IMR-90 (cell line): ENCODE results near the gene UBA3. TPM values are rescaled to one million over a fixed set of nuclear protein-coding genes. Genes with fewer than 3 reads are reported as not detected.

Experiments
- ATAC-seq: fragments of 200-7000 bp; cut with Tn5 transposase; 2 replicates; pipeline ENCODE4 v1.9.1; 2020; ENCODE audit warnings: low read depth, mild to moderate bottlenecking, moderate library complexity
- BruUV-seq: library from RNA; stranded (reverse); fragments of 400-500 nt; replicated peaks from 2 replicates; lab custom pipeline; 2021; lab: Mats Ljungman, UMichigan
- CTCF ChIA-PET: fragments of 300-600 bp; formaldehyde crosslinking; extraction: SDS; loops from one replicate; lab custom pipeline; 2021; ENCODE audit warnings: antibody characterized with exemption; lab: Yijun Ruan, JAX
- POLR2A ChIA-PET: fragments of 300-600 bp; sonication (Branson Sonifier 250); formaldehyde crosslinking; loops from one replicate; lab custom pipeline; 2022; ENCODE audit warnings: antibody characterized with exemption; ENCODE audit not compliant: unreplicated experiment; lab: Charles Lee
- DNase-seq: peaks from one replicate; pipeline ENCODE4 v3.0.0; 2013
- H2AFZ ChIP-seq: replicated peaks from 2 replicates; pipeline ENCODE3; 2013; ENCODE audit warnings: low read length, mild to moderate bottlenecking; ENCODE audit not compliant: poor library complexity
- H2AK5ac ChIP-seq: 2 replicates; pipeline ENCODE4 v1.6.1; 2013; ENCODE audit warnings: low read depth, low read length, inconsistent platforms
- H2AK9ac ChIP-seq: replicated peaks from 2 replicates; pipeline ENCODE3; 2013; ENCODE audit warnings: mild to moderate bottlenecking, low read depth, low read length, moderate library complexity; ENCODE audit not compliant: poor library complexity
- H2BK120ac ChIP-seq: 2 replicates; pipeline ENCODE4 v1.6.1; 2013; ENCODE audit warnings: low read depth, low read length, inconsistent platforms
- H2BK15ac ChIP-seq: 3 replicates; pipeline ENCODE4 v1.6.1; 2013; ENCODE audit warnings: low read depth, low read length, inconsistent platforms
- H2BK20ac ChIP-seq: 2 replicates; pipeline ENCODE4 v1.6.1; 2013; ENCODE audit warnings: low read depth, mild to moderate bottlenecking, inconsistent platforms, low read length, moderate library complexity
- H2BK5ac ChIP-seq: 2 replicates; pipeline ENCODE4 v1.6.1; 2013; ENCODE audit warnings: mild to moderate bottlenecking, low read depth, low read length, inconsistent platforms; ENCODE audit not compliant: poor library complexity, severe bottlenecking
- H3K14ac ChIP-seq: replicated peaks from 2 replicates; pipeline ENCODE4 v1.6.1; 2013; ENCODE audit warnings: low read depth, low read length, inconsistent platforms
- H3K18ac ChIP-seq: 2 replicates; pipeline ENCODE4 v1.6.1; 2013; ENCODE audit warnings: low read depth, low read length, control low read depth
- H3K23ac ChIP-seq: 2 replicates; pipeline ENCODE4 v1.6.1; 2013; ENCODE audit warnings: low read depth, low read length, inconsistent platforms
- H3K27ac ChIP-seq: 2 replicates; pipeline ENCODE4 v1.5.1; 2013; ENCODE audit warnings: mild to moderate bottlenecking, control low read depth, low read length; ENCODE audit not compliant: insufficient read depth
- H3K27me3 ChIP-seq: 2 replicates; pipeline ENCODE4 v1.6.1; 2013; ENCODE audit warnings: low read length; ENCODE audit not compliant: control insufficient read depth, insufficient read depth
- H3K36me3 ChIP-seq: 2 replicates; pipeline ENCODE4 v1.6.1; 2013; ENCODE audit warnings: low read length, mixed read lengths; ENCODE audit not compliant: control insufficient read depth, insufficient read depth
- H3K4ac ChIP-seq: 2 replicates; pipeline ENCODE4 v1.6.1; 2013; ENCODE audit warnings: low read depth, low read length, inconsistent platforms
- H3K4me1 ChIP-seq: 2 replicates; pipeline ENCODE4 v1.6.1; 2013; ENCODE audit warnings: low read length, mixed read lengths; ENCODE audit not compliant: control insufficient read depth, insufficient read depth
- H3K4me2 ChIP-seq: 2 replicates; pipeline ENCODE4 v1.6.1; 2013; ENCODE audit warnings: low read depth, mild to moderate bottlenecking, control low read depth, low read length, moderate library complexity
- H3K4me3 ChIP-seq: 2 replicates; pipeline ENCODE4 v1.5.1; 2013; ENCODE audit warnings: low read depth, mild to moderate bottlenecking, control low read depth, low read length, moderate library complexity; ENCODE audit not compliant: insufficient read depth
- H3K56ac ChIP-seq: 2 replicates; pipeline ENCODE4 v1.6.1; 2013; ENCODE audit warnings: low read length, inconsistent platforms; ENCODE audit not compliant: insufficient read depth; ENCODE audit errors: extremely low read depth
- H3K79me1 ChIP-seq, 2 experiments: 2 replicates each; pipeline ENCODE4 v1.6.1; 2013; ENCODE audit warnings: low read length in 2 of 2, inconsistent platforms in 1 of 2, low read depth in 1 of 2
- H3K9ac ChIP-seq: 2 replicates; pipeline ENCODE4 v1.6.1; 2013; ENCODE audit warnings: low read depth, low read length, control low read depth
- H3K9me1 ChIP-seq: 2 replicates; pipeline ENCODE4 v1.6.1; 2013; ENCODE audit warnings: low read length, inconsistent platforms; ENCODE audit not compliant: insufficient read depth
- H3K9me3 ChIP-seq: 2 replicates; pipeline ENCODE4 v1.6.1; 2013; ENCODE audit warnings: low read length; ENCODE audit not compliant: control insufficient read depth, insufficient read depth
- H4K20me1 ChIP-seq: 2 replicates; pipeline ENCODE4 v1.6.1; 2013; ENCODE audit warnings: low read length, inconsistent platforms; ENCODE audit not compliant: insufficient read depth
- H4K5ac ChIP-seq: 2 replicates; pipeline ENCODE4 v1.6.1; 2013; ENCODE audit warnings: mild to moderate bottlenecking, low read depth, low read length, control low read depth
- H4K8ac ChIP-seq, 2 experiments: 2 replicates each; pipeline ENCODE4 v1.6.1; 2013; ENCODE audit warnings: low read depth in 2 of 2, low read length in 2 of 2, control low read depth in 1 of 2, inconsistent platforms in 1 of 2
- H4K91ac ChIP-seq: 2 replicates; pipeline ENCODE4 v1.6.1; 2013; ENCODE audit warnings: low read depth, low read length, inconsistent platforms; ENCODE audit not compliant: insufficient read depth
- BHLHE40 ChIP-seq: fragments of 150-350 bp; IDR thresholded peaks from 2 replicates; pipeline ENCODE4 v1.6.1; 2016; ENCODE audit warnings: mild to moderate bottlenecking, low read depth, low read length
- CHD1 ChIP-seq: IDR thresholded peaks from 2 replicates; pipeline ENCODE4 v1.6.1; 2012; ENCODE audit warnings: low read depth, low read length, improper control_type of control experiment
- ELK1 ChIP-seq: fragments of 150-350 bp; IDR thresholded peaks from 2 replicates; pipeline ENCODE4 v1.6.1; 2016; ENCODE audit warnings: low read depth, mild to moderate bottlenecking, low read length, moderate library complexity, borderline replicate concordance
- MAFK ChIP-seq: IDR thresholded peaks from 2 replicates; pipeline ENCODE4 v1.6.1; 2012; ENCODE audit warnings: low read depth, low read length, improper control_type of control experiment
- MAZ ChIP-seq: IDR thresholded peaks from 2 replicates; pipeline ENCODE4 v1.6.1; 2012; ENCODE audit warnings: low read depth, mild to moderate bottlenecking, low read length, improper control_type of control experiment, moderate library complexity, borderline replicate concordance
- POLR2A ChIP-seq: IDR thresholded peaks from 2 replicates; pipeline ENCODE4 v1.6.1; 2012; ENCODE audit warnings: mild to moderate bottlenecking, low read depth, low read length
- RAD21 ChIP-seq: IDR thresholded peaks from 2 replicates; pipeline ENCODE4 v1.6.1; 2012; ENCODE audit warnings: low read length, improper control_type of control experiment
- RFX5 ChIP-seq: IDR thresholded peaks from 2 replicates; pipeline ENCODE4 v1.8.0; 2012; ENCODE audit warnings: low read depth, mild to moderate bottlenecking, low read length, moderate library complexity
- USF2 ChIP-seq: fragments of 150-350 bp; IDR thresholded peaks from 2 replicates; pipeline ENCODE4 v1.6.1; 2017; ENCODE audit warnings: mild to moderate bottlenecking, antibody characterized with exemption, low read length, low read depth
- WGBS, 2 experiments: methylation state at CpG; one replicate each; pipeline versions ENCODE4 v1.1.5 to v1.1.7; 2013; ENCODE audit warnings: missing lambda C conversion rate in 2 of 2; ENCODE audit not compliant: insufficient read length in 1 of 2; ENCODE audit errors: extremely low coverage in 2 of 2; 5-methylcytosine and 5-hydroxymethylcytosine counted together
- dilution Hi-C: fragments of 300-500 bp; cut with HindIII; formaldehyde crosslinking; loops from one replicate; pipeline ENCODE4 v1.14.3; 2018; ENCODE audit warnings: low sequenced_read_pairs; ENCODE audit not compliant: unreplicated experiment
- in situ Hi-C: fragments of 300-500 bp; cut with MboI; formaldehyde crosslinking; loops from 3 replicates; pipeline ENCODE4 v1.14.3; 2019; ENCODE audit warnings: low sequenced_read_pairs, inconsistent platforms, mixed read lengths
- intact Hi-C: fragments of 100-400 bp; cut with micrococcal nuclease; formaldehyde crosslinking; loops from 2 replicates; pipeline ENCODE4 v1.10.0; 2022
- polyA plus RNA-seq, 3 experiments: library from polyadenylated mRNA; depleted of rRNA; stranded (reverse); fragments of >200 nt; gene quantifications; 2 replicates each; pipeline ENCODE4 v1.2.3, GENCODE V29; 2012; ENCODE audit warnings: low replicate concordance in 1 of 3
- total RNA-seq: library from RNA; depleted of rRNA; stranded (reverse); fragments of >200 nt; gene quantifications from 2 replicates; pipeline ENCODE4 v1.2.3, GENCODE V29; 2012

Gene UBA3
- total and polyA plus RNA-seq, 2 of the 4 experiments (the other 2 are of a cell fraction) = 51.8 to 64.3 TPM

- Histone ChIP-seq H3K9me3 (no peaks in the 10 kb centered on the region), H4K20me1 (peaks cover 55% of the 10 kb centered on the region; the same call in 1 of the 2 replicates), H3K56ac (no peak overlapping the region), H3K9me1 (peaks cover 32% of the 10 kb centered on the region), H3K36me3 (peaks cover 7% of the 10 kb centered on the region), H4K8ac (no peak overlapping the region), H4K5ac (no peak overlapping the region), H2BK5ac (no peak overlapping the region), H3K4ac (no peak overlapping the region), H2AK5ac (no peak overlapping the region), H2BK120ac (no peak overlapping the region), H4K91ac (no peak overlapping the region), H3K27ac (0 out of 2 replicates have a peak overlapping the region, but pooled peaks have one; percentile 13), H2AFZ (no peak overlapping the region), H3K18ac (no peak overlapping the region), H3K14ac (no peak overlapping the region), H3K4me2 (no peak overlapping the region), H2AK9ac (no peak overlapping the region), H3K4me3 (no peak overlapping the region), H3K23ac (no peak overlapping the region), H2BK20ac (no peak overlapping the region), H3K9ac (no peak overlapping the region), H2BK15ac (no peak overlapping the region), H3K27me3 (no peaks in the 10 kb centered on the region), H3K4me1 (peaks cover 19% of the 10 kb centered on the region), H3K79me1 (peaks cover 24 to 80% of the 10 kb centered on the region in 2 experiments)
- TF ChIP-seq RAD21 (no peak), CHD1 (no peak), RFX5 (no peak), MAFK (no peak), POLR2A (no peak), BHLHE40 (no peak), MAZ (no peak), USF2 (no peak), ELK1 (no peak)
- dilution Hi-C loops = no loop called here
- in situ Hi-C loops = no loop called here
- BruUV-seq = no TSS peak
- DNase-seq (no peak), ATAC-seq (no peak)
- intact Hi-C loops = no loop called here
- WGBS, 2 experiments = no CpG with 5 or more reads among the region's 4 CpGs
- ChIA-PET CTCF (no interaction called here), POLR2A (no interaction called here)
These were observed 11.9 kb upstream of the UBA3 start for GRCh38 chr3:69092030-69092516.
